Measurements from ENCODE around the gene MAP3K3. TPM values are rescaled to one million over a fixed set of nuclear protein-coding genes. Genes with fewer than 3 reads are reported as not detected.

The MAP3K3 gene
- 58.5 TPM for total RNA-seq
- long read RNA-seq, full-length matches to known transcripts: 51 of 106 reads
- long read RNA-seq, partial matches to known transcripts: 18 of 106 reads
- long read RNA-seq, other reads (novel, unspliced or antisense): 37 of 106 reads

DNA sequence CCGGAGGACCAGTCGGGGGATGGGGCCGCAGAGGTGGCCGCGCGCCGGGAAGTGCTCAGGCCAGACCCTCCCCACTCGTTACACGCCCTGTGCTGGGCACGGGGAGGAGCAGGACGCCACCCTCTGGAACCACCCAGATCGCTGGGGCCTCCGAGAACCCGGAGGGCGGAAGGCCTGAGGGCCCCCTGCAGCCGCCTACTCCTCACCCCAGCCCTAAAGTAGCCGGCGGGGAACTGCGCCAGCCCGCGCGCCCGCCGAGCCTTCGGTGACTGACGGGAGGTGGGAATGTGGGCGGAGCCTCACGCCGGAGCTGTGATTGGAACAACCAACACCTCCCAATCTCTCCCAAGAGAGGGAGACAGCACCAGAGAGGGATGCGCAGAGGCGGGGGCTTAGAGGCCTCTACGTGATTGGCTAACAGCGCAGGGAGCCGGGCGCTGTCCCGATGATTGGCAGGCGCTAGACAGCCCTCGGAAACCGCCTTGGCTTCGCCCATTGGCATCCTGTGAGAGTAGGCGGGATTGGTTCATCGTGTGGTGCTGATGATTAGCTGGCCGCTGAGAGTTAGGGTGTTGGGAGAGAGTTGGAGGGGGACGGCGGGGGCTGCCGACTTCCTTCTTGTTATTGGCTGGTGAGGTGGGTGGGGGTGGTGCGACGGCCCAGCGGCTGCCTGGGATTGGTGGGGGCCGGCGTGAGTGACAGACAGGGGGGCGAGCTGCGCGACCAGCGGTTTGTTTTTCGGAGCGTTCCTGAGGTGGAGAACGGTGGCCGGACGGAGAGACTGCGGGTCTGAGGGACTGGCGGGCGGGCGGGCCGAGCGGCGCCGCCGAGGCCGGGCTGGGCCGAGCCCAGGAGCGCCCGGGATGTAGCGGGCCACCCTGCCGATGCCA lies at the start of gene MAP3K3:
Gene MAP3K3, plus strand, starts transcription at position 734 of the 890 bp plus-strand sequence. CDS start 343 bp downstream, outside the sequence.
- no peaks in the 10 kb centered on the region for H3K9me3 ChIP-seq
- peak within 1 kb of the TSS; percentile 88 for H3K4me3 ChIP-seq
- TF ChIP-seq, protein P1, sequence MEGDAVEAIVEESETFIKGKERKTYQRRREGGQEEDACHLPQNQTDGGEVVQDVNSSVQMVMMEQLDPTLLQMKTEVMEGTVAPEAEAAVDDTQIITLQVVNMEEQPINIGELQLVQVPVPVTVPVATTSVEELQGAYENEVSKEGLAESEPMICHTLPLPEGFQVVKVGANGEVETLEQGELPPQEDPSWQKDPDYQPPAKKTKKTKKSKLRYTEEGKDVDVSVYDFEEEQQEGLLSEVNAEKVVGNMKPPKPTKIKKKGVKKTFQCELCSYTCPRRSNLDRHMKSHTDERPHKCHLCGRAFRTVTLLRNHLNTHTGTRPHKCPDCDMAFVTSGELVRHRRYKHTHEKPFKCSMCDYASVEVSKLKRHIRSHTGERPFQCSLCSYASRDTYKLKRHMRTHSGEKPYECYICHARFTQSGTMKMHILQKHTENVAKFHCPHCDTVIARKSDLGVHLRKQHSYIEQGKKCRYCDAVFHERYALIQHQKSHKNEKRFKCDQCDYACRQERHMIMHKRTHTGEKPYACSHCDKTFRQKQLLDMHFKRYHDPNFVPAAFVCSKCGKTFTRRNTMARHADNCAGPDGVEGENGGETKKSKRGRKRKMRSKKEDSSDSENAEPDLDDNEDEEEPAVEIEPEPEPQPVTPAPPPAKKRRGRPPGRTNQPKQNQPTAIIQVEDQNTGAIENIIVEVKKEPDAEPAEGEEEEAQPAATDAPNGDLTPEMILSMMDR (IDR thresholded peaks at IDR 0.05): peak; percentile 32
- H3K4me1 ChIP-seq: peaks cover 42% of the 10 kb centered on the region
- no peaks in the 10 kb centered on the region for H3K27me3 ChIP-seq (ENCODE audit: low read depth)
- H3K36me3 ChIP-seq: no peaks in the 10 kb centered on the region
- H3K27ac ChIP-seq: peak within 1 kb of the TSS; percentile 85
- intact Hi-C loops (cut with DNase I): no loop called here
- DNase-seq (peak; percentile 99), ATAC-seq (peak; percentile 97)

- Histone ChIP-seq H3K4me3 (no peak overlapping the region), H3K9me3 (no peaks in the 10 kb centered on the region), H3K27ac (no peak overlapping the region), H3K27me3 (ENCODE audit: low read depth) (no peaks in the 10 kb centered on the region), H3K4me1 (peaks cover 2% of the 10 kb centered on the region), H3K36me3 (peaks cover 13% of the 10 kb centered on the region)
- ATAC-seq (no peak), DNase-seq (no peak)
- TF ChIP-seq, protein P1 (IDR thresholded peaks at IDR 0.05): peak; percentile 9
- intact Hi-C loops (cut with DNase I): no loop called here
Measured at GRCh38 chr17:63573634-63574033, 48.6 kb upstream of the MAP3K3 start.

- TF ChIP-seq, protein P1 (IDR thresholded peaks at IDR 0.05): no peak
- ATAC-seq: no peak
- Histone ChIP-seq H3K27me3 (ENCODE audit: low read depth) (no peaks in the 10 kb centered on the region), H3K4me3 (no peak overlapping the region), H3K27ac (peak overlapping the region; percentile 34), H3K36me3 (peaks cover 47% of the 10 kb centered on the region), H3K9me3 (no peaks in the 10 kb centered on the region), H3K4me1 (peaks cover 6% of the 10 kb centered on the region)
- intact Hi-C loops (cut with DNase I): no loop called here
- no peak for DNase-seq
Measured at GRCh38 chr17:63578027-63578768, 44.0 kb upstream of the MAP3K3 start.

DNA sequence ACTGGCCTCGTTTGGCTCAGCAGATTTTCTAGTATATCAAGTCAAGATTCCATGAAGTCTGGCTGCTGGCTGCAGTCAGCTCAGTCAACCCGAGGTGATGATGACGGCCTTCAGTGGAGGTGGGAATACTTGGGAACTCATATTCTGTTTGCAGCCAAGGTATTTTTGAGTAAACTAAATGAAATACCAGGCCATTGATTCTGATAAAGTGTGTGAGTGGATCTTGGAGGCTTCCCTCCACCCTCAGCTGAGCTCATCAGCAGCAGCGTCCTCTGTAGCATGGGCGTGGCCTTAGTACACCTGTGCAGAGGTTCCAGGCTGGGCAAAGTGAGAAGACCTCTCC lies 43.5 kb upstream of the MAP3K3 start:
- ATAC-seq (no peak), DNase-seq (no peak)
- TF ChIP-seq, protein P1 (IDR thresholded peaks at IDR 0.05): no peak
- Histone ChIP-seq H3K4me3 (no peak overlapping the region), H3K4me1 (peaks cover 6% of the 10 kb centered on the region), H3K9me3 (no peaks in the 10 kb centered on the region), H3K27me3 (ENCODE audit: low read depth) (no peaks in the 10 kb centered on the region), H3K27ac (peak overlapping the region; percentile 34), H3K36me3 (peaks cover 52% of the 10 kb centered on the region)
- intact Hi-C loops (cut with DNase I): no loop called here

DNA sequence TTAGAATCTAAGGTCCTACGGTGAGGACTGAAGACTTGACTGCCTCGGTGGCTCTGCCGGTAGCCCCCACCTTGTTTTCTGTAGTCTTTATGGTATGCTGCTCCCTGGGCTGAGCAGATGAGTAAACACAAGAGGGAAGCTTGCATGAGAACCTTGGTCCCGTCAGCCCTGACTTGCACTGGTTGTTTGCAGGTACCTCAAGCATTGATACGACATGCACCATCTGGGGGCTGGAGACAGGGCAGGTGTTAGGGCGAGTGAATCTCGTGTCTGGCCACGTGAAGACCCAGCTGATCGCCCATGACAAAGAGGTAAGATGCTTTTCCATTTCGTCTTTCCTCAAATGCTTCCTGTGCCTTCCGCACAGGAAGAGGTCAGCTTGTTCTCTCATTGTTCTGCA lies 42.6 kb upstream of the MAP3K3 start:
- TF ChIP-seq, protein P1 (IDR thresholded peaks at IDR 0.05): no peak
- ATAC-seq (no peak), DNase-seq (no peak)
- Histone ChIP-seq H3K4me3 (no peak overlapping the region), H3K27ac (peak overlapping the region; percentile 34), H3K4me1 (peaks cover 6% of the 10 kb centered on the region), H3K27me3 (ENCODE audit: low read depth) (no peaks in the 10 kb centered on the region), H3K36me3 (peaks cover 61% of the 10 kb centered on the region), H3K9me3 (no peaks in the 10 kb centered on the region)
- intact Hi-C loops (cut with DNase I): no loop called here
